ENCODE results near the gene RGS6.

GRCh38 chr14:71923513-71923912 is 8.7 kb upstream of the RGS6 start:
- TF ChIP-seq GATA2 (IDR thresholded peaks at IDR 0.05; ENCODE audit: low read depth, low read length) (no peak), GATA3 (IDR thresholded peaks at IDR 0.05; ENCODE audit: low read depth, low read length) (no peak)
